Left ventricle myocardium superior (tissue), 1 donor: ENCODE results near the gene CD160. TPM values are rescaled to one million over a fixed set of nuclear protein-coding genes. Genes with fewer than 3 reads are reported as not detected.
"Not testable (repeated sequence)": the region's sequence is repeated elsewhere in the genome, so short reads cannot be mapped to it uniquely, and the experiment has no call there.

Source experiments
- ATAC-seq: fragments of 200-7000 bp; cut with Tn5 transposase; one replicate; pipeline ENCODE4 v1.9.1; 2020; ENCODE audit warnings: mild to moderate bottlenecking, moderate library complexity
- DNase-seq: peaks from one replicate; pipeline ENCODE4 v3.0.0-alpha.2; 2020
- intact Hi-C: fragments of 100-400 bp; cut with micrococcal nuclease; formaldehyde crosslinking; loops from one replicate; pipeline ENCODE4 v1.11.0; 2022
- total RNA-seq: library from RNA; stranded (reverse); fragmentation: NEBNext Ultra II Directional; extraction: Animal tissue kit (Norgen Biotek cat#: 25700); gene quantifications from one replicate; pipeline ENCODE4 v1.2.1, GENCODE V29; 2021
- donor health status: DM: no; HTN: yes; CAD: no; lungs with severe emphysema.

The CD160 gene
- total RNA-seq, 1 donor from 2014 or later: 0.37 TPM

DNA sequence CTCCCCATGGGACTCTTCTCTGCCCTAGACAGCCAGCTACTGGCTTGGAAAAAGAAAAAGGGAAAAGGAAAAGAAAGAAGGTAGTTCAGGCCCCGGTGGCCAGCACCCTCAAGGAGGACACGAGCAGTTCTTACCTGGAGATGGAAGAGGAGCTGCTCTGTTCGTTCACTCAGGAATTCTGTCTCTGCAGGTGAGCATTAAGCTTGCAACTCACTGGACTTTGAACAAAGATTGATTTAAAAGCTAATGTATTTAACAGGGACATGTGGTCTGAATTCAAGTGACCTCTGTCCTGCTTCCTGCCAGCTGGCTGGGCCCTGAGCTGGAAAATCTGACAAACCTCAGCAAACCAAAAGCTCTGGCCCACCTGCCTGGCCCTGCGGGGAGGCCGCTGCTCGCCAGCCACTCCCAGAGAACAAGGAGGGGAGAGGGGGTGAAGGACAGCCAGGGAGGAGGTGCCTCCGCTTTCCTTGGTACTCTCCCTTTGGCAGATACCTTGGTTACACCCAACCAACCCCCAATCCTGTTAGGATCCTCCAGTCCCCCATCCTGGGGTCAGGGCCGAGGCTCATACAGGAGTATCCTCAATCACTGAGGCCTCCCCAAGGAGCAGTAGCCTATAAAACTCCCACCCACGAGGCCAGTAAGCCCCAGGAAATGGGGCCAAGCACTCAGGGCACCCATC, 12.0 kb upstream of the CD160 start, which contains the start of gene PDZK1:
Gene PDZK1 (minus strand): TSS at position 186 of the 685 bp plus-strand sequence. CDS start 19,347 bp downstream, outside the sequence.
- intact Hi-C loops: no loop called here
- DNase-seq: no peak
- no peak for ATAC-seq

DNA sequence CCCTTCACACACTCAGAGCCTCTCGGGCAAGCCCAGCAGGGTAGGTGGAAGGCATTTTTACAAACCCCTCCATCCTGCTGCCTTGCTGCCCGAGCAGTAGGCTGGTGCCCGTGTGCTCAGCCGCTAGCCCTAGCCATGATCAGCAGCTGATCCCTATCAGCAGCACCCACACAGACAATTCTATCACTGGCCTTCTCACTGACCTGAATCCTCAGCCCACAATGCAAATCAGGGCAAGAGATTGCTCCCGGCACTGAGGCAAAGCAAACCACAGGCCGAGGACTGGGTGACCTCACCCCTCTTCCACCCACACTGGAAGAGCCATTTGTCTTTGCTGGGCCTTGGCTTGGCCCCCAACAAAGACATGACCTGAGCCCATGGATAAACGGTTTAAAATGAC, 11.2 kb upstream of the CD160 start:
- ATAC-seq: no peak
- intact Hi-C loops: no loop called here
- no peak for DNase-seq

DNA sequence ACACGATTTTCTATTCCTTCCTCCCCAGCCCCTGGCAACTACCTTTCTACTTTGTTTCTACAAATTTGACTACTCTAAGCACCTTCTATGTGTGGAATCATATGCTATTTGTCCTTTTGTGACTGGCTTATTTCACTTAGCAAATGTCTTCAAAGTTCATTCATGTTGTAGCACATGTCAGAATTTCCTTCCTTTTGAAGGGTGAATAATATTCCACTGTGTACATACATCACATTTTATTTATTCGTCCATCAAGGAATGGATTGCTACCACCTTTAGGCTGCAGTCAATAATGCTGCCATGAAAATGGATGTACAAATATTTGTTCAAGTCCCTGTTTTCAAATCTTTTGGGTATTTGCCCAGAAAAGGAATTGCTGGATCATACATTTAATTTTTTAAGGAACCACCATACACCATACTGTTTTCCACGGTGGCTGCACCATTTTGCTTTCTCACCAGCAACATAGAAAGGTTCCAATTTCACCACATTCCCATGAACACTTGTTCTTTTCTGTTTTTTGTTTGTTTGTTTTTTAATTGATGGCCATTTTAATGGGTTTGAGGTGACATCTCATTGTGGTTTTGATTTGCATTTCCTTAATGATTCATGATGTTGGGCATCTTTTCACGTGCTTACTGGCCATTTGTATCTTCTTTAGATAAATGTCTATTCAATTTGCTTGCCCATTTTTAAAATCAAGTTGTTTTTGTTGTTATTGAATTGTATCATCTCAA, 8.8 kb upstream of the CD160 start:
- ATAC-seq (no peak), DNase-seq (no peak)
- intact Hi-C loops: no loop called here

DNA sequence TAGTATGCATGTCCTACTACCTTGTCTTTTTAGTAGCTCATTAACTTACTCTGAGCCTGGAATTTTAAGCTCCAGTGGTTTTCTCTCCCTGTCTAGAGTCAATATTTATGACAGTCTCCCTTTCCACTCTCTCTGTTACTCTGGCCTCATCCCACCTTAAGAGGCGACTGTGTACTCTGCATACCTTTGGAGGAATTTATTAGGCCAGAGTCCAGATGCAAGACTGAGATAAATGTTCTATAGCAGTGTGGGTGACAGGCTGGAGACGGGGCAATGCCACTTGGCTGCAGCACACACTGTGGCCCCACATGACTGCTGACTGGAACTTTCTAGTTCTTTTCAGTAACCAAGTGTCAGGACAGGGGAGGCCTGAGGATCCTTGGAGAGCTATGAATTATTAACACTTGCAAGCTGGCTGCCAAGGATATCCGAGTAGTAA, 8.1 kb upstream of the CD160 start:
- ATAC-seq (no peak), DNase-seq (no peak)
- intact Hi-C loops: no loop called here

DNA sequence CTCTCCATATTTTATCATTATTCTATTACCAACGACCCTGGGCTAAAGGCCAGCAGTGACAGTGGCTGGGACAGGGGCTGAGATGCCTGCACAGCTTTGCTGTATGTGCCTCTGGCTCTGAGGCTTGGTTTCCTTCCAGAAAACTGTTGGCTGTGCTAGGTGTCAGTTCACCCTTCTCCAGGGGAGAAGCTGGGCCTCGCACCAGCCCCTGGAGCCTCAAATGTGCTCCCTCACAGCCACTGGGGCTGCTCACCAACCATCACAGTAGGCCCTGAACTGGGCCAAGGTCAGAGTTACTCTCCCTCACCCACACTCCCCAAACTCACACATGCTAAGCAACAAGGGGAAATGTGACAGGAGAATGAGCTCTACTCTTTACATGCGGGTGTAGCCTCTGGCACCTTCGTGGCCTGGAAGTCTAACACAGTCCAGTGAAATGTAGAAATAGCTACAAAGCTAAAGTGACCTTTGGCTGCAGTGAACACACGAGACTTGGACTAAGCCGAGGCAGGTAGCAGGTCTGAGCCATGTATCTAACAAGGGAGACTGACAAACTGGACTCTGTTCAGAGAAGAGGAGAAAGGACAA, 4.7 kb upstream of the CD160 start:
- DNase-seq (peak; percentile 72), ATAC-seq (peak; percentile 98)
- intact Hi-C loops: no loop called here

DNA sequence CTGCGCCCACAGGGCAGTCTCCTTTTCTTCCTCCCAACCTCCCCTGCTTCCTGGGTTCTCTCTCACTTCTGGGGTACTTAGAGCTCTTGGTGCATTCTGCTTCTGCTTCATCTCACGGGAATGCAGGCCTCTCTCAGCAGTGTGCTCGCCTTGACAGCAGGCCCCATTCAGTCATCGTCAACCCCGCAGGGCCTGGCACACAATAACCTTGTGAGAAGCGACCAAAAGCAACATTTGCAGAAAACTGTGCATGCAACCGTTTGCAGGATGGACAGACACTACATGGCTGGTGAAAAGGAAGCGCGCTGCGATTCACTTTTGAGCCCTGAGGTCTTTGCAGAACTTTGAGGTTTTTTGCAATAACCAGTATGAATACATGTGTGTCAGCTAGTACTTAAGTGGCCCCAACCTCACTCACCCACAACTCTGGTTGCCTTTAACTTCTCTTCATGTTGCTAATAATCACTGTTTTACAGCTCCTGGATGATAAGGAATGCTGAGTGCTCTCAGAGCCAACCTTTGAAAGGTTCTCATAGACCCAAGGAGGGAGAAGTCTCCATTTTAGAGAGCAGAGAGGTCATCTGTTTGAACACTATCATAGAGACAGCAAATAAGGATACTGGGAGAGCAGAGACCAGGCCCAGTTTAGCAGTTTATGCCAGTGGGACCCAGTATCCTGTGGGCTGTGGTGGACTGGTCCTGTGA, 2.5 kb upstream of the CD160 start:
- ATAC-seq (no peak), DNase-seq (no peak)
- intact Hi-C loops: no loop called here

DNA sequence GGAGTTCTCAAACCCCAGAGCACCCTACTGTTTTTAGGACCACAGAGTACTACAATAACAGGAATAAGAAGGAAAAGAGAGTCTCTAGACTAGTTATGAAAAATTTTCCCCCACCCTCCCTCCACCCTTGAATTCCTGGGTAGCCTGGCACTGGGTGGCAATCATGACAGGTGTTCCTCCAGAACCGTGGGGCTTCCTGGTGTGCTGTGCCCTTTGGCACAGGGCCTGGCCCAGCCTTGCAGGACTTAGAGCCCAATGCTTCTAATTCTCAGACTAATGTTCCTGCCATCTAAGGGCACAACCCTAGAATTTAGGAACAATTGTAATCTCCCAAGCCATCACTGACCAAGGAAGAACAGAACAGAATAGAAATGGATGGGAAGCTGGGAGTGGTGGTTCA, 1.5 kb upstream of the CD160 start:
- intact Hi-C loops: no loop called here
- DNase-seq: no peak
- no peak for ATAC-seq

DNA sequence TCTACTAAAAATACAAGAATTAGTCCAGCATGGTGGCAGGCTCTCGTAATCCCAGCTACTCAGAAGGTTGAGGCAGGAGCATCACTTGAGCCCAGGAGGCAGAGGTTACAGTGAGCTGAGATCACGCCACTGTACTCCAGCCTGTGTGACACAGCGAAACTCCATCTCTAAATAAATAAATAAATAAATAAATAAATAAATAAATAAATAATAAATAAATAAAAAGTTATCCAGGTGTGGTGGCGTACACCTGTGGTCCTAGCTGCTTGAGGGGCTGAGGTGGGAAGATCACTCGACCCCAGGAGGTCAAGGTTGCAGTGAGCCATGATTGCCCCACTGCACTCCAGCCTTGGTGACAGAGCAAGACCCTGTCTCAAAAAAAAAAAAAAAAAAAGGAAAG, 834 bp upstream of the CD160 start:
- DNase-seq, intact Hi-C loops, ATAC-seq: not testable (repeated sequence)

DNA sequence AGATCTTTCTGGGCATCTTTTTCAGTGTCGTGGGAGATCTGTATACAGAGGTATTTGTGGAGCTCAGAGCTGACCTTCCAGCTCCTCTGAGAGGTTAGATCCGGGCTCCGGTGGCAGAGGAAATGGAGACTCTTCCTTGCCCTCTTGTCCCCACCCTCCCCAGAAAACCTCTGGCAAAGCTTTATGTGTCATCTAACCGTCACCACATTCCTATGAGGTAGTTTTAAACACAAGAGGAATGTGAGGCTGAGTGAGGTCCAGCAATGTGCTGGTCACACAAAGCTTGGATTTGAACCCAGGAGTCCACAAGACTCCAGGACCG, 1.2 kb downstream of the CD160 start:
- ATAC-seq (no peak), DNase-seq (no peak)
- intact Hi-C loops: no loop called here

DNA sequence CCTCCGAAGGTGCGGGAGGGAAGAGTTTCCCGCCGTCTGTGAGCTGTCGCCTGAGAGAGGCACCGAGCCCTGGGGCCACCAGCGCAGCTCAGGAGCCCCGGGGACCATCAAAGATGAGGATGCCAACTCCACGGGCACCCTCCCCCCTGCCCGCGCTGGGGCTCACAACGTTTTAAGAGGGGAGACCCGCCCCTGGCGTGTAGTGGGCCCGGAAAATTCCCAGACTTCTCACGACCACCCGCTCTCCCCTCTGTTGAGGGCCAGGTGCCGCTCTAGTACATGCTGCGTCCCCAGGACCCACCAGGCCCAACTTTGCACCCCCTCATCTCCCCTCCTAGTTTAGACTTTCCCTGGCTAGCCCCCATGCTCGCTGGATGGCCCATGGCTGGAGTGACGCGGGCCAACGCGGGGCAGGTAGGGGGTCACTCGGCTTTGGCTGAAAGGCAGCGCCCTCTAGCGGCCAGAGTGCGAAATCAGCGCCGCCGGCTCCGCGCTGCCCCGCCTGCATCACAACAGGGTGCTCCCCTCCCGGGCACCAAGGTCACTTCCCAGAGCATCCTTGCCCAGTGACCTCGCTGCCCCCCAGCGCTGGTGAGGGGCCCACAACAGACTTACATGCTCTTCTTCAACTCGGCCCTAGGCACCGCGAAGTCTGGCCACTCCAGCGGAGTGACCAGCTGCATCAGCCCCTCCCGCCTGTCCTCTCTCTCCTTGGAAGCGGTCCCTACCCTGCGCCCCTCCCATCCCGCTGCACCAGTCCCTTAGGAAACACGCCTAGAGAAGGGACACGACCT, 1.8 kb downstream of the CD160 start:
- ATAC-seq: peak; percentile 95
- intact Hi-C loops: no loop called here
- DNase-seq: peak; percentile 83

DNA sequence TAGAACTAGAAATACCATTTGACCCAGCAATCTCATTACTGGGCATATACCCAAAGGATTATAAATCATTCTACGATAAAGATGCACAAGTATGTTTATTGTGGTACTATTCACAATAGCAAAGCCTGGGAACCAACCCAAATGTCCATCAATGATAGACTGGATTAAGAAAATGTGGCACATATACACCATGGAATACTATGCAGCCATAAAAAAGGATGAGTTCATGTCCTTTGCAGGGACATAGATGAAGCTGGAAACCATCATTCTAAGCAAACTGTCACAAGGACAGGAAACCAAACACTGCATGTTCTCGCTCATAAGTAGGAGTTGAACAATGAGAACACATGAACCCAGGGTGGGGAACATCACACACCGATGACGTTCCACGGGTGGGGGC, 6.9 kb downstream of the CD160 start:
- DNase-seq, ATAC-seq, intact Hi-C loops: not testable (repeated sequence)

DNA sequence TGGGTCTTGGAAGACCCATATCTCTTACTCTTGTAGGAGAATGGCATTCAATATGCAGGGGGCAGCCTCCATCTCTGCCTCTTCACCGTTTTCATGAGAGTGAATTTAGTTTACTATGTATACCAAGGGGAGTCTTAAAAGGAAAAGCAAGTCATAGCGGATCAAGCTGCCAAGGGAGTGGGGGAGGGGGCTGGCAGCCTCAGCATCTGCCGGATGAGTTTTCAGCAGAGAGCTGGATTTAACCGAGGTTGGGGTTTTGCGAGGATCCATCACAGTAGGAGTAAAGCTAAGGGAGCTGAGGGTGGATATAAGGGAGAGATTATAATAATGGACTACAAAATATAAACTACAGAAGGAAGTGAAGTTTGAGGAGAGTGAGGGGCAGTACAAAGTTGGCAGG, 9.9 kb downstream of the CD160 start:
- intact Hi-C loops: no loop called here
- DNase-seq: no peak
- no peak for ATAC-seq

DNA sequence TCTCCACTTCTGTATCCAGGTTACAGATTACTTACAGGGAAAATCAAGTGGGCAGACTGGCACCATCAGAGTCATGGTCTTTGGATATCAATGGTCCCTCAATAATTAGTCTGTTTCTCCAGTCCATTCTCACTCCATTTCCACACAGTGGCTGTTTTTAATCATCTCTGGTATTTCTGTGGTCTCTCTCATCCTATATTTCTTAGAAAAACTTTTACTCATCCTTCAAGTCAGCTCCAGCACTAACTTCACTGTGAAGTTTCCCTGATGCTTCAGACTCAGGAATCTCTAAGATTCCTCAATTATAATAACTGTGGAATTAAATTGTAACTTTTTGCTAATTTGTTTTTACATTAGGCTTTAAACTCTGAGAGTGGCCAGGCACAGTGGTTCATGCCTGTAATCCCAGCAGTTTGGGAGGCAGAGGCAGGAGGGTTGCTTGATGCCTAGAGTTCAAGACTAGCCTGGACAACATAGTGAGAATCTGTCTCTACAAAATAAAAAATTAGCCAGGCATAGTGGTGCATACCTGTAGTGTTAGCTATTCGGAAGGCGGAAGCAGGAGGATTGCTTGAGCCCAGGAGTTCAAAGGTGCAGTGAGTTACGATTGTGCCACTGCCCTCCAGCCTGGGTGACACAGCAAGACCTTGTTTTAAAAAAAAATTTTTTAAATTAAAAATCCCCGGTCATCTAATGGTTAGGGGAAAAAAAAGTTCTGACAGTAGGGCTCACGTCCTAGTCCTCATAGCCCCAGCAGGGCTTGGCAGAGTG, 10.6 kb downstream of the CD160 start:
- DNase-seq (no peak), ATAC-seq (no peak)
- intact Hi-C loops: no loop called here

DNA sequence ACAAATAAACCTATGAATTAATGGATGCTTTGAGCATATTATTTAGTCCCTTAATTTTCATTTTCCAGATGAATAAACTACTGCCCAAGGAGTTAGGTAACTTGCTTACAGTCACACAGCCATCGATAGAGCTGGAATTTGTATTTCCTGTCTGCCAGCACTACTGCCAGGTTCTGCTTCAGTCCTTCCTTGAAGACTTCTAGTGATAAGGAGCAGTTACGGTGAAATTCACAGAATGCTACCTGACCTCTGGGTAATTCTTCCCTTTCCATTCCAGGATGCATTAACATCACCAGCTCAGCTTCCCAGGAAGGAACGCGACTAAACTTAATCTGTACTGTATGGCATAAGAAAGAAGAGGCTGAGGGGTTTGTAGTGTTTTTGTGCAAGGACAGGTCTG, 11.2 kb downstream of the CD160 start:
- no peak for DNase-seq
- no peak for ATAC-seq
- intact Hi-C loops: no loop called here

DNA sequence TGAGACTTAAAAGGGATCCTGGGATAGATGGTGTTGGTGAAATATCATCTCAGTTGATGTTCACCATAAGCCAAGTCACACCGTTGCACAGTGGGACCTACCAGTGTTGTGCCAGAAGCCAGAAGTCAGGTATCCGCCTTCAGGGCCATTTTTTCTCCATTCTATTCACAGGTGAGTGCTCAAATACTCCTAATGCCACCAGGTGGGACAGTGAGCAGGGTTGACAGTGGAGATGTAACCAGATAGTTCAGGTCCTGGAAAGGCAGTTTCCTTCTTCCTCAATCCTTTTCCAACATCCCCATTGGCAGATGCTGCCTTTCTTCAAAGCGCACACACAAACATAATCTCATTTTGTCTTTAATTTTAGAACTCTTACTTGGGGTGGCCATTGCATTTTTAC, 11.6 kb downstream of the CD160 start:
- DNase-seq: no peak
- ATAC-seq: no peak
- intact Hi-C loops: no loop called here

DNA sequence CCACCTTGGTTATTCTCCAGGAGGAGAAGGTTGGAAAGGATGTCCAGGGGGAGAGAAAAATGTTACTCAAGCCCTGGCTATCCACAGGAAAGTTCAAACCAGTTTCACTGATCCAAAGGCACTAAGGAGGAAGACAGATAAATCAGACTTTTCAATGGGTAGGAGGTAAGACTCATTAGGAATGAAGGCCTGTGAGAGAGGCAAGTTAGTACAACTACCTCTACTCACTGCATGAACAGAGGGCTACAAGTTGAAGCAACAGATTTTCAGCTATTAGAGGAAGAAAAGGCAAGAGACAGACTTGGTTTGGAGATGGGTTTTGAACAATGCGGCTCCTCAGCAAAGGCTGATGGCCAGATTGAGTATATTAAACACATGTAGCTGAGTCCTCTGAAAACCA, 16.9 kb downstream of the CD160 start:
- ATAC-seq (no peak), DNase-seq (no peak)
- intact Hi-C loops: no loop called here

DNA sequence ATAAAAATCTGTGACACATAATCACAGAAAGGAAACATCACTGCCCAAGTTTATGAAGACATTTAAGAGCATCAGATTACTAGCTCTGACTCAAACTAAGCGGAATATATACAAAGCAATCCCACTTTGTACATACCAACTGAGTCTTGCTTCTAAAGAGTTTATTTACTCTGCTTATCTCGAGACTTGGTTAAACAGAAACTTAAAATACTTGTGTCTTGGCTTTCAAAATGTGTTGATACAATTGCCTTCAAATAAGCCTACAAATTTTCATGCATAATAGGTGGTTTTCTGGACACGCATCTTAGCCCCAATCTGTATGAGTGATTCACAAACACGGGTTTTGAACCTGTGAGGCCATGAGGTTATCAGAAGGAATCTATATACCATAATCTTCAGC, 21.0 kb downstream of the CD160 start:
- intact Hi-C loops: no loop called here
- DNase-seq (no peak), ATAC-seq (no peak)

DNA sequence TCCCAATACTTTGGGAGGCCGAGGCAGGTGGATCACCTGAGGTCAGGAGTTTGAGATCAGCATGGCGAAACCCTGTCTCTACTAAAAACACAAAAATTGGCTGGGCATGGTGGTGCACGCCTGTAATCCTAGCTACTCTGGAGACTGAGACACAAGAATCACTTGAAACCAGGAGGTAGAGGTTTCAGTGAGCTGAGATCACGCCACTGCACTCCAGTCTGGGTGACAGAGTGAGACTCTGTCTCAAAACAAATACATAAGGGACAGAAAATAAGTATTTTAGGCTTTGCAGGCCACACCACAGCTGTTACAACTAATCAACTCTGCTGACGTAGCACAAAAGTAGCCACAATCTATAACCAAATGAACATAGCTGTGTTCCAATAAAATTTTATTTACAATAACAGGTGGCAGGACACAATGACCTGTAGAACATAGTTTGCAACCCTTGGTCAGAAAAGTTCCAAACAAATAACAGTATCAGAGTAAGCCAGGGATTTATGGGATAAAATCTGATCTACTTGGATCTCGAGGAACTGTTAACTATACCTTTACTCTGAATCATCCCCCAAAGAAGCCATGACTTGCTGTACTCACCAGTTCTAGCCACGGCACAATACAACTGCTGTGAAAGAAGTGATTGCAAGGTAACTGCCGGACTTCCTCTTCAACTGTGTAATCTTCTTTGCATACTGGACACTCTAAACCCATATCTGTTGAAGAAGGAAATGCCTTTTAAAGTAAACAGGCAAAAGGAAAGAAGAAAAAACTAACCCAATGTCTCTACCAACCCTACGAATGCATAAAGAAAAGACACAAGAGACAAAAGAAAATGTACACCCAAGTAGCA, 28.3 kb downstream of the CD160 start:
- DNase-seq (no peak), ATAC-seq (no peak)
- intact Hi-C loops: no loop called here
